ENCODE measurements around the gene SNAPC3.

- no peak for TF ChIP-seq EZH2 (IDR thresholded peaks at IDR 0.05; ENCODE audit: insufficient read depth, poor library complexity, severe bottlenecking)
- TF ChIP-seq EZH2phosphoT487 (IDR thresholded peaks at IDR 0.05; ENCODE audit: insufficient read depth, low read depth) = no peak
These were observed 63.4 kb downstream of the SNAPC3 start for GRCh38 chr9:15485836-15486666.

All from GM23248 (cell line).